Ureter (tissue), 1 donor: ENCODE measurements around the gene MESP2. TPM values are rescaled to one million over a fixed set of nuclear protein-coding genes. Genes with fewer than 3 reads are reported as not detected.

Source experiments
- DNase-seq: peaks from one replicate; pipeline ENCODE4 v3.0.0-alpha.2; 2020; ENCODE audit warnings: low spot score
- total RNA-seq: library from RNA; stranded (reverse); gene quantifications from one replicate; pipeline ENCODE4 v1.2.4, GENCODE V29; 2023
- donor health status: DM: yes; HTN: yes; CAD: no.

Gene MESP2
- total RNA-seq, 1 donor from 2014 or later: not detected

DNA sequence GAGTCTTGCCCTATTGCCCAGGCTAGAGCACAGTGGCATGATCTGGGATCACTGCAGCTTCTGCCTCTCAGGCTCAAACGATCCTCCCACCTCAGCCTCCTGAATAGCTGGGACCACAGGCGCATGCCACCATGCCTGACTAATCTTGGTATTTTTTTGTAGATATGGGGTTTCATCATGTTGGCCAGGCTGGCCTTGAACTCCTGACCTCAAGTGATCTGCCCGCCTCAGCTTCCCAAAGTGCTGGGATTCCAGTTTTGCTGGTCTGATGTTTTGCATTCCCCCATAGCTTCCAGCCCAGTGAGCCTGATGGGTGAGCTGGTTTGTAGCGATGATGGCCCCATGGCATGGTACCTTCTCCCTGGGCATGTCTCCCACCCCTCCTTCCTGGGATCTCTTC lies 20.4 kb upstream of the MESP2 start:
- DNase-seq: no peak

DNA sequence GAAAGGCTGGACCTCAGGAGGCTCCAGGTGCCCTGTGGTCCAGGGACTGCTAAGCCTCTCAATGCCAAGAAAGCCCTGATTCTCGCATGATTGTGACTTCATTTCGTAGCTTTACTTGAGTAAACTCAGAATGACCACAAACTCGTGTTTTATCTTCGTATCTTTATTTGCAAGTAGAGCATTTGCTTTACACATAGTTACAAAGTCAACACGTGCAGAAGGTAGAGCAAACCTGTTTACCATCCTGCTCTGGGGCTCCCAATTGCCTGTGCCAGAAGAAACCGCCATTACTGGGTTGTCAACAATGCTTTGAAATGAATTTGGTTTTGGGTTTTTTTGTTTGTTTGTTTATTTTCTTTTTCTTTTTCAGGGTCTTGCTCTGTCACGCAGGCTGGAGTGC lies 19.2 kb upstream of the MESP2 start:
- DNase-seq: no peak

DNA sequence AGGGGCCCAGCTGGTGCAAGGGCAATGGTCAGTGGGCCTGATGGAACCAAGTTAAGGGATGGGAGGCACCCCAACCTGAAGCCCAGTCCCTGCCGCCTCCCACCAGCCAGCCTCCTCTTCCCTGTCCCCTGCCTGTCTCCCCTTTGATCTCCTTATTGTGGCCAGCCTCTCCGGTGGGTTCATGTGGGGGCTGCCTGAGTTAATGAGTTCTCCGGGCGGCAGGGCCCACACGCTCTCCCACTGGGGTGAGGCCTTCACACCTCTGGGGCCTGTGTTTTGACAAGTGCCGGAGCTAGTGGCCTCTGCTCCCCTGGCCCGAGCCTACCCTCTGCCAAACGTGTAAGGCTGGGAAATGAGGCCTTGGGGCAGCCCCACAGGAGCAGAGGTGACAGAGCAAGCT lies 17.8 kb upstream of the MESP2 start:
- no peak for DNase-seq

DNA sequence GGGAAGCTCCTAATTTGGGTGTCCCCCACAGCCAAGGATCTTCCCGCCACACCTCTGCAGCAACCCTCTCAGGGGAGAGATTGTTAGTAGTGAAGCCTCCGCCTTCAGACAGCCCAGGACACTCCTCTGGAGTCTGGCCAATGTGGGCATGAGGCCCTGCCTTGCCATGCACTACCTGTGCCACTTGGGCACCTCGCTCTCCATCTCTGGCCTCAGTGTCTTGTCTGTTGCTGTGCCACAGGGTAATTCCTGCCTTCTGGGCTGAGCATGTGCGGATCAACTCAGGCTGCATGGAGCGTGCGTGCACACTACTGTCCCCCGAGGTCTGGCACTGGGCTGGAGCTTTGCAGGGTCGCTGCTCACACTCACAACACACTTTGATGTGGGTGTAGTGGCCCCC lies 17.2 kb upstream of the MESP2 start:
- no peak for DNase-seq

DNA sequence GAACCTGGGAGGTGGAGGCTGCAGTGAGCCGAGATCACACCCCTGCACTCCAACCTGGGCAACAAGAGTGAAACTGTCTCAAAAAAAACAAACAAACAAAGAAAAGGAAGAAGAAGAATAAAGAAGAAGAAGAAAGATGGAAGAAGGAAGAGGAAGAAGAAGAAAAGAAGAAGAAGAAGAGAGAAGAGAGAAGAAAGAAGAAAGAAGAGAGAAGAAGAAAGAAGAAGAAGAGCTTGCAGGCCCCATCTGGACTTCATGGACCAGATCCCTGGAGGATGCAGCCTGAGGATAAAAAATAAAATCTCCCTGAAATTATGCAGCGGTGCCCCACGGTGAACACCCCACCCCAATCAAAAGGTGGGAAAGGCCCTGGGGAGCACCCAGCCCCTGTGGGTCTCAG lies 16.3 kb upstream of the MESP2 start:
- no peak for DNase-seq

DNA sequence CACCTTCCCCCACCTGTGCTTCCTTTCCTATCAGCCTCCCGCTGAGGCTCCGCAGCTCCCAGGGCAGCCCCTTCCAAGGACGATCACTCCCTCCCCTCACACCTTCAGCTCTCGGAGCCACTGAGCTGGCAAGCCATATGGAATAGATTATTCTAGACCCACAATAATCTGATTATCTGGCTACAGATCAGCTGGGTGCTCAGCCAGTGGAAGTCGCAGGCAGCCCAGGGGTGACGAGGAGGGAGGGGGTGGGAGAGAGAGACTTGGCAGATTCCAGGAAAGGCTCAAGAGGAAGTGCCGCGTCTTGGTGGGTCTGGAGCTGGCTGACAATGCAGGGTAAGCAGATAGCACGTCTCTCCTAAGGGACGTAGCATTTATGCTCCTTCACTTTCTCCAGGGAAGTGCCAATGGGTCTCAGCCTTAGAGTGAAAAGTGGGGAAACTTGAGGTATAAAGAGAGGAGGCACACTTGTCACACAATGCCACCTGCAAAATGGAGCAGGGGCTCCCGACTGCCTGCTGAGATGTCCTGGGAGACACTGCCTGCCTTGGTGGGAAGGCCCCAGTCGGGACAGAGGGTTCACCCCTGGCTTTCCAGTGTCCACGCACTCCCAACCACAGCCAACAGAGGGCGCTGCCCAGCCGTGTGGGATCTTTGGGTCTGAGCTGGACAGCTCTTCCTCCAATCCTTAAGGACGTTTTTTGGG lies 15.7 kb upstream of the MESP2 start:
- DNase-seq: peak; percentile 87

DNA sequence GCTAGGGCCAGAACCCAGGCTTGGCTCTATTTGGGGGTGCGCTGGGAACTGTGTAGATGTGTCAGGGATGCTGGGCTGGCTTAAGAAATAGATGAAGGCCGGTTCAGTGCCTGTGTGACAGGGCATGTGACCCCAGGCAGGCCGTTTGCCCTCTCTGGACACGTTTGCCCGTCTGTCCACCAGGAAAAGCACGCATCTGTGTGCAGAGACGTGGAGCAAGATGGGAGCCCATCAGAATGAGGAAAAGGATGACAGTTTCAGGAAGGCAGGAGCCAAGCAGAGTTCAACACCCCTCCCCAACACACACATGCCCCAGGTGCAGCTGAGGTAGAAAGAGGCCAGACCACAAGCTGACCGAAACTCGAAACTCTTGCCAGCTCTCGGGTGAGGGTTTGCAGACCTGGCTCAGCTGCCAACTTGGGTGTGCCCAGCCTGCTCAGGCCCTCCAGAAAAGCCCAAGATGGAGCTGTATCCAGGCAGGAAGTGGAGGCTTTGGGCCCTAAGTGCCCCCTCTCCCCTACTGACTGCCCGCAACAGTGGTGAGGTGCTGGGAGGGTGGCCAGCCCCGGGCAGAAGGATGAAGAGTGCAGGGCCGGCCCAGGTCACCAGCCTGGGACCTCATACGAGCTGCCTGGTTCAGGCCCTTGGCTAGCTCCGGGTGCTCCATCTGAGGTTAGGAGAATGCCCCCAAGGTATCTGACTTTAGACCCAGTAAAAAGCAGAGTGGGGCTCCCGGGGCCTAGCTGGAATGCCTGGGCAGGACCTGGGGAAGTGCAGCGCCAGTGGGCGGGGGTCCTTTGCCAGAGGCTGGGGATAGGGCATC lies 14.9 kb upstream of the MESP2 start:
- DNase-seq: no peak

DNA sequence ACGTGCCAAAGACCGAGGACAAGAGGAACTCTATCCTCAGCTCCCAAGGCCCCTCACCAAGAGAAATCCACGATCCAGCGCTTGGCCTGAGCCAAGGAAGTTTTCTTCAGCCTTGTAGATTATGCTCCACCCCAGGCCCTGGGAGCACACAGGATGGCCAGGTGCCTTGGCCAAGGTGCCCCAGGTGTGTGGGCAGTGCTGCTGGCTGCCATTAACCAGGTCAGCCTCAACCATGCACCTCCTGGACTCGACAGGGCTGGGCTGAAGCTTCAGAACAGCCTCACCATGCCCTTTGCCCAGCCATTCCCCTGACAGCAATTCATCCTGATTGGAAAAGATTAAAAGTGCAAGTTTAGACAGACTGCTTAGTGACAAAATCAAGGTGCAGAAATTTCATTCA lies 14.2 kb upstream of the MESP2 start:
- no peak for DNase-seq

DNA sequence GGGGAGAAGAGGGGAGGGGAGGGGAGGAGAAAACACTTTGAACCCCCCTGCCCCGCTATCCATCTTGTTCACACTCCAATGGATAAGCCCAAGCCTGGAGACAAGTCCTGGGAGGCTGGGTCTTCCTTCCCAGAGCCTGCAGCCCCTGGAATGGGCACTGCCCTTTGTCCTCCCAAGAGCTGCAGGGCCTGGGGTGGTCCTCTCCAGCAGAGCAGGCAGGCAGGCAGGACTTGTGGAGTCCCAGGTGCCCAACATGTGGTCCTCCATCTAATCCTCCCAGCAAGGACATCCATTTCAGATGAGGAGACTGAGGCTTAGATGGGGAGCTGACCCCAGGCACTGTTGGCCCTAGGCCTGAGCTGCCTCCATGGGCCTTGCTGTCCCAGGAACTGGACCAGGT lies 10.4 kb upstream of the MESP2 start:
- DNase-seq: no peak

DNA sequence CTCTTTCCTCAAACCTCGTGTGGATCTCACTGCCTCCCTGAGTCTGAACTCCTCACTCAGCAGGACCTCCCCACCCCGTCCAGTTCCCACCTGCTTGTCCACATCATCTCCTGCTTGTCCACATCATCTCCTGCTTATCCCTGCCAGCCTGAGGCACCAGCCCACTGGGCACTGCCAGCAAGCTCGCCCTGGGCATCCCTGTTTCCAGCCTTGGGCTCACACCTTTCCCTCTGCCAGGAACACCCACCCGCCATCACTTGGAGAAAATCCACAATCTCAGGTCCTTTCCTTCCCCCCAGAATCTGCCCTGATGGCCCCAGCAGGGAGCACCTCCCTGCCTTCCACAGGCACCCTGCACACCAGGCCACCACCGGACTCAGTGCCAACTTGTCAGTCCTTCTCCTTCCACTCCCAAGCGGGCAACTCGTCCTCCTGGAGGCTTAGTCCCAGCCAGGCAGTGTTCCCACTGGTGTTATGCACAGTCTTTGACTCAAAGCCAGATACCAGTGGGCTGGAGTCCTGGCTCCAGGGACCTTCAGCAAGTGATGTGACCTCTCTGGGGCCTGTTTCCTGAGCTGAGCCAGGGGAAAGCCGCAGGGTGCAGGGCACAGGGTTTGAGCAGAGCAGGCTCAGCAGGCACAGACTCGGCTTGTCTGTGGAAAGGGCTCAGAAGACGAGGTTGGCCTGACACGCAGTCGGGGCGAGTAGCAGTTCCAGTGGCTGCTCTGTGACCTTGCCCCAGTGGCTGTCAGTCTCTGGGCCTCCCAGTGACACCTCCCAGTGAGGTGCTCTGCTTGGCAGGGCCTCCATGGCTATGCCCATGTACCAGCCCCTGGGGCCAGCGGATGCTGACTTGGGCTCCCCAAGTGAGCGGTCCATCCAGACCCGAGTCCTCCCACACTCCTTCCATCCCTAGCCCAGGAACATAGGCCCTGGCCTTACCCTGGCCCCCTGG lies 9.5 kb upstream of the MESP2 start:
- no peak for DNase-seq

DNA sequence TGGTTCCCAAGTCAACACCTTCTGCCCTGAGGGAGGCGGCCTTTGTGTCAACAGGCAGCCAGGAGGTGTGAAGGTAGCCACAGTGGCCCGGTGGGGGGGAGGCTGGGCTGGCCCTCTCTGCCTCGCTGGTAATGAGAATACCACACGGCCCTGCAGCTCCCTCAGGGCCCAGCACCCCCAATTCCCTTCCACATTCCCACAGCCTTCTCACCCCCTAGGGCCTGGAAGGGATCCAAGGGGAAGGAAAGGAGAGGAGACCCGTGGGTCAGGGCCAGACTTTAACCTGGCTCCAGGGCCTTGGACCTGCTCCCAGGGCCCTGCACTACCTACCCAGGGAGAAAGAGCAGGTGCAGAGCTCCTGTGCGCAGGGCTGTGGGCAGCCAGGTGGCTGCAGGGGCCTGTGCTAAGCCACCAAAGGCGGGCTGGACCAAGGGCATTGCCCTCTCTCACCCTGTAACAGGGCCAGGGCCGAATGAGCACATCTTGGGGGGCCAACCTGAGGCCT lies 8.7 kb upstream of the MESP2 start:
- no peak for DNase-seq

DNA sequence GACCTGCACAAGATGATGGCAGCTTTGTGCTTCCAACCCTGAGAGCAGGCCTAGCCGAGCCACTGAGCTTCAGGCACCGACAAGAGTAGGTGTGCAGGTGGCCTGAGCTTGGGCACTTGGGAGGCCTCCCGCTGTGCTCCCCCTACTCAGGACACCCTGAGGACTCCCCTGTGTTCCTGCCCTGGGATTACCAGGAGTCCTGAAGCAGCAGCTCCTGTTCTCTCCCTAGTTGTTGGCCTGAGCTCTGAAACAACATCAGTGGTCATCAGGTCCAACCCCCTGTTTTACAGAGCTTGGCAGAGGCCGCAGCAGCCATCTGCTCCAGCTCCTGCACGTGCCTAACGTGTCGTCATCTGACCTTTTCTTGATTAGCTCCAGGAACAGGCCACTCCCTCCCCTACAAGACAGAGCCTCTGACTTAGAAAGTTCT lies 8.0 kb upstream of the MESP2 start:
- DNase-seq: no peak

DNA sequence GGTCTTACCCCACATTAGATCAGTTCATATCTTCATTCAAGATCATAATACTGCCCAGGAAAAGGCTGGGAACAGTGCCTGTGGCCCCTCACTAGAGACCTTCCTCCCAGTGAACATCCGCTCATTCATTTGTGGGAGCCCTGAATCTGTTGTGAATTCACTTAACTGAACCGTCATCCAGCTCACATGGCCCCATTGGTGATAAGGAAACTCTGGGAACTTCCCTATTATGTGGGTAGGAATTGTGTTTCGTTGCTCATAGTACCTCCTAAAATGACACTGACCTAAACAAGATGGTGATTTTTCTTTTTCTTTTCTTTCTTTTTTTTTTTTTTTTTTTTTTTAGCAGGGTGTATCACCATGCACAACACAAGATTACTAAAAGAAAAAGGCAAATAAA lies 6.8 kb upstream of the MESP2 start:
- DNase-seq: no peak

DNA sequence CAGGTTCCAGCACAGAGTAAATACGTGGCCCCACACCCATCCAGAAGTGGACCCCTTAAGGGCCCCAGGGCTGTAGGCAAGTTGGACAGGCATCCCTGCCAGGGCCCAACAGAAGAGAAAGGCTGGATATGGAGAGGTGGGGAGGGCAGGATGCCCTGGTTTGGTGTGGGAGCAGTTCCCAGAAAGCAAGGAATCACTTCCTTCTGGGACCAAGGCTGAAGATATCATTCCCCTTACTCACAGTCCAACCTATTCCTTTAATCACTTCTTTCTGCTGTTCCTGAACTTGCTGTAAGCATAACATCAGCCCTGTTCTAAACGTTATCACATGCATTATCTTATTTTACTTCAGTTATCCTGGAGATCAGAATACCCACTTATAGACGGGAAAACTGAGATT lies 6.1 kb upstream of the MESP2 start:
- DNase-seq: no peak

DNA sequence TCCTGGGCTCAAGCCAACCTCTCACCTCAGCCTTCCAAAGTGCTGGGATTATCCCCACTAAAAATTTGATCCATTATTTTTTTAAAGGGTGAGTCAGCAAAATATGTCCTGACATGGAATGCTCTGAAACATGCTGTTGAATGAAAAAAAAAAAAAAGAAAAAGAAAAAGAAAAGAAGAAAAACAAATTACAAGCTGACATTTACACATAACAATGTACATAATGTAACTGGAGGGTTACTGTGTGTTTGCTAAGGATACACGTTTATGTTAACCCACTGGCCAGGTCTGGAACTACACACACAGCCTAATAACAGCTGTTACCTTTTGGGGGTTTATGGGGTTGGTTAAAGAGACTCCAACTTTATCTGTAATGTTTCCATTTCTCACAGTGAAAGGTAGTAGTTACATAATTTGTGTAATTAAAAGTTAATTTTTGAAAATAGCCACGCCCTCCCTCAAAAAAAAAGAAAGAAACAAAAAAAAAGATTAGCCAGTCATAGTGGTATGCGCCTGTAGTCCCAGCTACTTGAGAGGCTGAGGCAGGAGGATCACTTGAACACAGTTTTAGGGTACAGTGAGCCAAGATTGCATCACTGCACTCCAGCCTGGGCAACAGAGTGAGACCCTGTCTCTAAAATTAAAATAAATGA lies 3.1 kb upstream of the MESP2 start:
- DNase-seq: no peak

DNA sequence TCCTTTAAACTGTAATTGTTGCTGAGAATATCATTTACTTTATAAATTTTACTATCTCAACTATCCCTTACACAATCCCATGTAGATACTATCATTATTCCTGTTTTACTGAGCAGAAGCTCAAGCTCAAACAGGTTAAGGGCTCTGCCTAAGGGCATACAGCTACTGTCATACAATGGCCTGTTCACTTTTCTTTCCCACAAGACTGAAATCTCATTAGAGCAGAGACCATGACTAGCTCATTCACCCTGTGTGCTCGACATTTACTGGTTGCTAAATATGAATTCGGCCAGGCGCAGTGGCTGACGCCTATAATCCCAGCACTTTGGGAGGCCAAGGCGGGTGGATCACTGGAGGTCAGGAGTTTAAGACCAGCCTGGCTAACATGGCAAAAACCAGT lies 1.6 kb upstream of the MESP2 start:
- DNase-seq: no peak

DNA sequence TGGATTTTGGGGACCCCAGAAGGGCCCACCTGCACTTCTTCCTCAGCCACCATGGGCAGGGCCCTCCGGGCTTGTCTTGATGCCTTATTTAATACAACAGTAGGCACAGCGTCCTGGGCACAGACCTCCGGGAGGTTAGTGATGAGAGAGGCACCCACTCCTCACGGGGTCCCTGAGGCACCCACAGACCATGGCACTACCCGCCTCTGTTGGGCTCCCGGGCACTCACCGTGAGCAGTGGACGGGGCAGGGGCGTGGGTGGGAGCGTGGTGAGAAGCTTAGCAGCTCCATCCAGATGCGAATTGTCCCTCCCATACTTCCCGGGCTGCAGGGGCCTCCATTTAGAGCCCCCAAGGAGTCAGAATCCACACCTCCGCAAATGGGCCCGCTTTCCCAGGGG lies 317 bp upstream of the MESP2 start:
- no peak for DNase-seq

DNA sequence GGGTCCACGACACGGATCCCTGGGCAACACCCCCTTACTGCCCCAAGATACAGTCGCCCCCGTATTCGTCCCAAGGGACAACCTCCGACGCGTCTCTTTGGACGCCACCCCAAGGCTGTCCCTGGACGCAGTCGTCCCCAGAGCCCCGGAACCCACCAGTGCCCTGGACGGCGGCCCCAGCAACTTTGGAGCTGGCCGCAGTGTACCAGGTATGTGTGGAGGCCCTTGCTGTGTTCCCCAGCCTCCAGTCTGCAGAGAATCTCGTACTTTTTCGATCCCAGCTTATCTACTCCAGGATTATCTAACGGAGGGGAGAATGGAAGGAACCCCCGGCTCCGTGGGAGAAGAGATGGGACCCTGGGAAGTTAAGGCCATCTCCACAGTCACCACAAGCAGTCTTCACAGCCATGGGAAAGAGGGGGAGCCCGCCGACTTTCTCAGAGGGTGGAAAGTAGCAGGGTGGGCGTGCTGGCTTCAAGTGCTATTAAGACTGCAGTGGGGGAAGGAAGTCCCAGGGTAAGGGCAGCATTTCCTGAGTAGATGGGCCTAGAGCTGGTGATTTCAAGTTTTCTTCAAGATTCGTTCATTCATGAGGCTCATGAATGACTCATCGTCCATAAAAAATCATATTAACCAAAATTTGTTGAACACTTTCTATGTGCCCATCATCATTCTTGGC lies 1.1 kb downstream of the MESP2 start:
- DNase-seq: no peak

DNA sequence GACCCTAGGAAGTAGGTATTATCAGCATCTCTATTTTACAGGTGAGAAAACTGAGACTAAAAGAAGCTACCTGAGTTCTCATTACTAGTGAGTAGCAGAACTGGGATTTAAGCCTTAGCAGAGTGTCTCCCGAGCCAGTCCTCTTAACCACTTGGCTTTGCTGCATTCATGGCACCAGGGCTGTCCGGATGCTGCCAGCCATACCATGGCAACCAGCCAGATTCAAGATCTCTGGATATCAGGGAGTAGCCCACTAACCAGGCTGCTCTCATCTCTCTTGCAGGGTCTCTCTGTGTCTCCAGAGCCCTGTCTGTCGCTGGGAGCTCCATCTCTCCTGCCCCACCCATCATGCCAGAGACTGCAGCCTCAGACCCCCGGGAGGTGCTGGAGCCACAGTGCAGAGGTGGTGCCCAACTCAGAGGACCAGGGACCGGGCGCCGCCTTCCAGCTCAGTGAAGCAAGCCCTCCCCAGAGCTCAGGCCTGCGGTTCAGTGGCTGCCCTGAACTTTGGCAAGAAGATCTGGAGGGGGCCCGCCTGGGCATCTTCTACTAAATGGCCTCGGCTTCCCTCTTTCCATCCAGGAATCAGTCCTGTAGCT lies 1.7 kb downstream of the MESP2 start:
- no peak for DNase-seq

DNA sequence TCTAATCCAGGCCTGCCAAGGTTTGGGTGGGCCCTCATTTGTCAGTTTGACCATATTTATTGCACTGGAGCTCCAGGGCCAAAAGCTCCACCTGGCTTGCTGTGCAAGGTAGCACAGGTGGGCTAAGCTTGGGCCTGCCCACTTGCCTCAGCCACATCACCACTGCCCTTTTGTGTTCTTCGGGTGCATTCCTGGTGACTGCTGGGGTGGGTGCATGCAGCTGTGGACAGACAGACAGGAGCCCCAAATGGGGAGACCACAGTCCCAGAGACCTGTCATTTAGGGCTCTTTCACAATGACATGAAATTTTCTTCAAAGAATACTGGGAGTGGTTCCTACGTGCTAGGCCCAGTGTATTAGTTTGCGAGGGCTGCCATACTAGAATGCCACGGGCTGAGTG lies 2.7 kb downstream of the MESP2 start:
- no peak for DNase-seq

DNA sequence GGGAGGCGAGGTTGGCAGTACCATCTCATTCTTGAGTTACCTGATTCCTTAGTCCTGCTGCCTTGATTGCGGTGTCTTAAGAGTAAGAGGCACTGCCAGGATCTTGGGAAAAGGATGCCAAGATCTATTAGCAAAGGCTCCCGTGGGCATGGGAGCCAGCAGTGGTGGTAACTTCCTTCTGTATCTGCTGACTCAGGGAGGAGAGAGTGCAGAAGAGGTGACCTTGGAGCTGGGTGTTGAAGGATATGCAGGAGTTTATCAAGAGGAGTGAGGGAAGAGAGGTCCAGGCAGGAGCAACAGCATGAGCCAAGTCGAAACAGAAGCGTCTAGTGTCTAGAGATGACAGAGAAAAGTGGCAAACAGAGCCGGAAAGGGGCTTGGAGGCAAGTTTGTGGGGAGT lies 4.5 kb downstream of the MESP2 start:
- DNase-seq: no peak
